Fibroblast of skin of back (primary cell): ENCODE measurements around the gene TIAL1.
"Not testable (repeated sequence)": the region's sequence is repeated elsewhere in the genome, so short reads cannot be mapped to it uniquely, and the experiment has no call there.

Experiments used
- DNase-seq: peaks from one replicate; pipeline ENCODE4 v3.0.0-alpha.2; 2013

TIAL1 gene

GRCh38 chr10:119613741-119614140 is 17.0 kb upstream of the TIAL1 start:
- no peak for DNase-seq

GRCh38 chr10:119611433-119611832 is 14.7 kb upstream of the TIAL1 start:
- DNase-seq: no peak

GRCh38 chr10:119609516-119609915 is 12.8 kb upstream of the TIAL1 start:
- DNase-seq: no peak

- peak; percentile 22 for DNase-seq
Observed at GRCh38 chr10:119608316-119609155, 11.8 kb upstream of the TIAL1 start.

GRCh38 chr10:119604468-119604867 is 7.7 kb upstream of the TIAL1 start:
- no peak for DNase-seq

GRCh38 chr10:119602241-119603095 is 5.7 kb upstream of the TIAL1 start:
- DNase-seq: peak; percentile 19

GRCh38 chr10:119598397-119598796 is 1.6 kb upstream of the TIAL1 start:
- no peak for DNase-seq

GRCh38 chr10:119597405-119598186 is 832 bp upstream of the TIAL1 start:
- no peak for DNase-seq

- peak; percentile 46 for DNase-seq
Observed at GRCh38 chr10:119595676-119596515, 868 bp downstream of the TIAL1 start.

- peak; percentile 66 for DNase-seq
Observed at GRCh38 chr10:119595134-119595675, 1.6 kb downstream of the TIAL1 start.

GRCh38 chr10:119588071-119588470 is 8.7 kb downstream of the TIAL1 start:
- DNase-seq: no peak

- DNase-seq: no peak
Observed at GRCh38 chr10:119578355-119578754, 18.4 kb downstream of the TIAL1 start.

GRCh38 chr10:119575991-119576390 is 20.8 kb downstream of the TIAL1 start:
- no peak for DNase-seq

- DNase-seq: peak; percentile 16
Observed at GRCh38 chr10:119575506-119575905, 21.3 kb downstream of the TIAL1 start.

GRCh38 chr10:119567978-119568377 is 28.8 kb downstream of the TIAL1 start:
- DNase-seq: no peak

- no peak for DNase-seq
Observed at GRCh38 chr10:119562097-119562496, 34.7 kb downstream of the TIAL1 start.

- DNase-seq: not testable (repeated sequence)
Observed at GRCh38 chr10:119559511-119559910, 37.3 kb downstream of the TIAL1 start.

- DNase-seq: not testable (repeated sequence)
Observed at GRCh38 chr10:119556081-119556480, 40.7 kb downstream of the TIAL1 start.

- DNase-seq: no peak
Observed at GRCh38 chr10:119555178-119555784, 41.5 kb downstream of the TIAL1 start.

GRCh38 chr10:119550827-119551226 is 45.9 kb downstream of the TIAL1 start:
- DNase-seq: no peak
